ENCODE measurements around the gene IL1RAPL1. TPM values are rescaled to one million over a fixed set of nuclear protein-coding genes. Genes with fewer than 3 reads are reported as not detected.
A peak's percentile ranks its signal among the peaks of the same experiment; 100 is the strongest.

The IL1RAPL1 gene
- total RNA-seq, 2 donors from 2014 or later, result 0.66 to 1.1 TPM

DNA sequence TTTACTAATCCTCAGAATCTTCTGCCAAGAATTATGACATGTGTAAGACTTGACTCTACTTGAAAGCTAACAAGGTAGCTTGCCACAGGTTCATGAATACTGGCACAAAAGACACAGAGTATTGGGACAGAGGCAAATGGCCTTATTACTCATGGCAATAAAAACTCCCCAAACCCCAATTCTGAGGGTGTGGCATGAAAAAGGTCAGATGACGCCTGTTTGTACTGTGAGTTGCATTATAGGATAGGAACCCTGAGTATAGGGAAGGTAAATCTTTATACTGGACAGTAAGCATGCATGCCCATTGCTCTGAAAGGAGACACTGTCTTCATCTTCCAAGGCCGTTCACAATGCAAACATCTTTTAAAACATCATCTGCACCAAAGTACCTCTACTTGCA lies 600.0 kb downstream of the IL1RAPL1 start:
- H3K4me3 Mint-ChIP-seq, result no peak overlapping the region
- WGBS, 2 experiments (ENCODE audit: insufficient coverage in 1 of 2, insufficient read length in 1 of 2), result 96% methylated on average over 2 of the region's 2 CpGs; no CpG with 5 or more reads in 1 of the 2 experiments
- Histone ChIP-seq H3K36me3 (ENCODE audit: control insufficient read depth, insufficient read depth, low read length) (no peaks in the 10 kb centered on the region), H3K9me3 (ENCODE audit: control insufficient read depth, low read length) (no peaks in the 10 kb centered on the region), H3K4me3 (ENCODE audit: low read length) (no peak overlapping the region), H3K27ac (ENCODE audit: low read depth, low read length) (no peak overlapping the region), H3K9ac (ENCODE audit: extremely low read depth, low read length, poor library complexity, severe bottlenecking) (no peak overlapping the region), H3K27me3 (ENCODE audit: control insufficient read depth, insufficient read depth, low read length, poor library complexity, severe bottlenecking) (no peaks in the 10 kb centered on the region), H3K4me1 (ENCODE audit: control insufficient read depth, insufficient read depth, low read length) (no peaks in the 10 kb centered on the region)
- no peaks in the 10 kb centered on the region for H3K9me3 Mint-ChIP-seq
- H3K27ac Mint-ChIP-seq, result no peak overlapping the region
- TF ChIP-seq, protein P1, sequence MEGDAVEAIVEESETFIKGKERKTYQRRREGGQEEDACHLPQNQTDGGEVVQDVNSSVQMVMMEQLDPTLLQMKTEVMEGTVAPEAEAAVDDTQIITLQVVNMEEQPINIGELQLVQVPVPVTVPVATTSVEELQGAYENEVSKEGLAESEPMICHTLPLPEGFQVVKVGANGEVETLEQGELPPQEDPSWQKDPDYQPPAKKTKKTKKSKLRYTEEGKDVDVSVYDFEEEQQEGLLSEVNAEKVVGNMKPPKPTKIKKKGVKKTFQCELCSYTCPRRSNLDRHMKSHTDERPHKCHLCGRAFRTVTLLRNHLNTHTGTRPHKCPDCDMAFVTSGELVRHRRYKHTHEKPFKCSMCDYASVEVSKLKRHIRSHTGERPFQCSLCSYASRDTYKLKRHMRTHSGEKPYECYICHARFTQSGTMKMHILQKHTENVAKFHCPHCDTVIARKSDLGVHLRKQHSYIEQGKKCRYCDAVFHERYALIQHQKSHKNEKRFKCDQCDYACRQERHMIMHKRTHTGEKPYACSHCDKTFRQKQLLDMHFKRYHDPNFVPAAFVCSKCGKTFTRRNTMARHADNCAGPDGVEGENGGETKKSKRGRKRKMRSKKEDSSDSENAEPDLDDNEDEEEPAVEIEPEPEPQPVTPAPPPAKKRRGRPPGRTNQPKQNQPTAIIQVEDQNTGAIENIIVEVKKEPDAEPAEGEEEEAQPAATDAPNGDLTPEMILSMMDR (conservative IDR thresholded peaks at IDR 0.05), result no peak
- H3K36me3 Mint-ChIP-seq (ENCODE audit: low read depth), result no peaks in the 10 kb centered on the region
- H3K27me3 Mint-ChIP-seq (ENCODE audit: insufficient read depth), result peaks cover 7% of the 10 kb centered on the region
- no peaks in the 10 kb centered on the region for H3K4me1 Mint-ChIP-seq
- no peak for DNase-seq

DNA sequence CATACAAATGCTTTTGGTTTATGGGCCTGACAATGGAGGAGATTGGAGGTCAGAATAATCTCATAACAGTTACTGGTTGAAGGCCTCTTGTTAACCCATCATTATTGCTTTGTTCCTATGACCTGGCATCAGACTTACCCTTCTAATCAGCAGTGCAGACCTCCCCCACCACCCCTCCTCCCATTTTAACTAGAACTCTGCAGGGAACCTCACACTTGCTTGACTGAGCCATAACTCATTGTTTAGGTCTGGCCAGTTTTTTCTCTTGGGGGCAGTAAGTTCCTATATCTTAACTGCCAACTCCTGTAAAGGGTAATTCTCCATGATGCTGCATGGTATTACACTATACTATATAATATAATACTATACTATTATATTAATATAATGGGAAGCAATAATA lies 609.3 kb downstream of the IL1RAPL1 start:
- H3K27ac ChIP-seq (ENCODE audit: low read depth, low read length), result no peak overlapping the region
- Mint-ChIP-seq H3K4me3 (no peak overlapping the region), H3K27me3 (ENCODE audit: insufficient read depth) (peaks cover 3% of the 10 kb centered on the region), H3K9me3 (no peaks in the 10 kb centered on the region), H3K36me3 (ENCODE audit: low read depth) (no peaks in the 10 kb centered on the region), H3K4me1 (peaks cover 23% of the 10 kb centered on the region), H3K27ac (no peak overlapping the region)
- TF ChIP-seq, protein P1 (conservative IDR thresholded peaks at IDR 0.05), result no peak
- no peaks in the 10 kb centered on the region for H3K9me3 ChIP-seq (ENCODE audit: control insufficient read depth, low read length)
- no peak overlapping the region for H3K4me3 ChIP-seq (ENCODE audit: low read length)
- no peak overlapping the region for H3K9ac ChIP-seq (ENCODE audit: extremely low read depth, low read length, poor library complexity, severe bottlenecking)
- DNase-seq, result peak; percentile 61
- H3K27me3 ChIP-seq (ENCODE audit: control insufficient read depth, insufficient read depth, low read length, poor library complexity, severe bottlenecking), result no peaks in the 10 kb centered on the region
- no peaks in the 10 kb centered on the region for H3K4me1 ChIP-seq (ENCODE audit: control insufficient read depth, insufficient read depth, low read length)
- no peaks in the 10 kb centered on the region for H3K36me3 ChIP-seq (ENCODE audit: control insufficient read depth, insufficient read depth, low read length)

DNA sequence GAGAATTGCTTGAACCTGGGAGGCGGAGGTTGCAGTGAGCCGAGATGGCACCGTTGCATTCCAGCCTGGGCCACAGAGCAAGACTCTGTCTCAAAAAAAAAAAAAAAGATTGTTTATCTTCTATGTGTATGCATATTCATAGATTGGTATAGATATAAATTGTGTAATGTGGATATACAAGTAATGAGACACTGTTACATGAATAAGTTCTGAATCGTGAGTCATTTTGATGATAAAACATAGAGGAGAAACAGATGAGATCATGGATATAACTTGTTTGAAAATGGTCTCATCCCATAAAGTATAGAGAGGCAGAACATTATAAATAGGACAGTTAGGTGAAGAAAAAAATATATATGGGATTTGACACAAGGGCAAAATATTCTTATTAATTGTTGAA lies 628.0 kb downstream of the IL1RAPL1 start:
- TF ChIP-seq, protein P1 (conservative IDR thresholded peaks at IDR 0.05), result no peak
- no peaks in the 10 kb centered on the region for H3K4me1 ChIP-seq (ENCODE audit: control insufficient read depth, insufficient read depth, low read length)
- 95% methylated on average over 3 of the region's 4 CpGs; no CpG with 5 or more reads in 1 of the 2 experiments for WGBS, 2 experiments (ENCODE audit: insufficient coverage in 1 of 2, insufficient read length in 1 of 2)
- H3K4me1 Mint-ChIP-seq, result peaks cover 3% of the 10 kb centered on the region
- no peak for DNase-seq
- H3K36me3 Mint-ChIP-seq (ENCODE audit: low read depth), result no peaks in the 10 kb centered on the region
- H3K27me3 Mint-ChIP-seq (ENCODE audit: insufficient read depth), result peaks cover 71% of the 10 kb centered on the region
- H3K9me3 ChIP-seq (ENCODE audit: control insufficient read depth, low read length), result no peaks in the 10 kb centered on the region
- H3K36me3 ChIP-seq (ENCODE audit: control insufficient read depth, insufficient read depth, low read length), result no peaks in the 10 kb centered on the region
- no peak overlapping the region for H3K27ac Mint-ChIP-seq
- H3K27me3 ChIP-seq (ENCODE audit: control insufficient read depth, insufficient read depth, low read length, poor library complexity, severe bottlenecking), result no peaks in the 10 kb centered on the region
- no peak overlapping the region for H3K4me3 ChIP-seq (ENCODE audit: low read length)
- no peak overlapping the region for H3K9ac ChIP-seq (ENCODE audit: extremely low read depth, low read length, poor library complexity, severe bottlenecking)
- no peak overlapping the region for H3K27ac ChIP-seq (ENCODE audit: low read depth, low read length)
- no peaks in the 10 kb centered on the region for H3K9me3 Mint-ChIP-seq
- no peak overlapping the region for H3K4me3 Mint-ChIP-seq
